ENCODE data around the gene ASCL4.
"Not testable (repeated sequence)": the region's sequence is repeated elsewhere in the genome, so short reads cannot be mapped to it uniquely, and the experiment has no call there.

ASCL4 gene

GRCh38 chr12:107774349-107775029 lies at the start of gene ASCL4:
Gene ASCL4 (plus strand): TSS chr12:107774704. CDS start chr12:107775219, 515 bp downstream.
- DNase-seq: no peak

- not testable (repeated sequence) for DNase-seq
Observed at GRCh38 chr12:107727327-107727726, 47.2 kb upstream of the ASCL4 start.

GRCh38 chr12:107727742-107728141 lies 46.8 kb upstream of the ASCL4 start:
- DNase-seq: not testable (repeated sequence)

GRCh38 chr12:107730618-107731341 lies 43.7 kb upstream of the ASCL4 start:
- DNase-seq: no peak

GRCh38 chr12:107731366-107731765 lies 43.1 kb upstream of the ASCL4 start:
- no peak for DNase-seq

- DNase-seq: no peak
Observed at GRCh38 chr12:107732365-107732764, 42.1 kb upstream of the ASCL4 start.

- DNase-seq: no peak
Observed at GRCh38 chr12:107734139-107734538, 40.4 kb upstream of the ASCL4 start.

GRCh38 chr12:107735763-107736162 lies 38.7 kb upstream of the ASCL4 start:
- no peak for DNase-seq

- no peak for DNase-seq
Observed at GRCh38 chr12:107736914-107737313, 37.6 kb upstream of the ASCL4 start.

- no peak for DNase-seq
Observed at GRCh38 chr12:107748472-107748871, 26.0 kb upstream of the ASCL4 start.

- DNase-seq: no peak
Observed at GRCh38 chr12:107749083-107749482, 25.4 kb upstream of the ASCL4 start.

GRCh38 chr12:107759410-107759809 lies 15.1 kb upstream of the ASCL4 start:
- DNase-seq: no peak

GRCh38 chr12:107760207-107760808 lies 14.2 kb upstream of the ASCL4 start:
- no peak for DNase-seq

GRCh38 chr12:107760809-107761501 lies 13.5 kb upstream of the ASCL4 start, which contains the start of gene PRDM4:
Gene PRDM4 (minus strand): TSS chr12:107761137. CDS start chr12:107760515, 622 bp downstream.
- peak; percentile 52 for DNase-seq

GRCh38 chr12:107761502-107761904 lies 13.0 kb upstream of the ASCL4 start:
- no peak for DNase-seq

GRCh38 chr12:107762874-107763273 lies 11.6 kb upstream of the ASCL4 start:
- DNase-seq: no peak

- DNase-seq: no peak
Observed at GRCh38 chr12:107764626-107765025, 9.9 kb upstream of the ASCL4 start.

GRCh38 chr12:107765316-107765715 lies 9.2 kb upstream of the ASCL4 start:
- DNase-seq: no peak

- DNase-seq: no peak
Observed at GRCh38 chr12:107767466-107767865, 7.0 kb upstream of the ASCL4 start.

GRCh38 chr12:107775093-107775721 lies 703 bp downstream of the ASCL4 start:
- no peak for DNase-seq

GRCh38 chr12:107776171-107776570 lies 1.7 kb downstream of the ASCL4 start:
- no peak for DNase-seq

GRCh38 chr12:107778383-107779025 lies 4.0 kb downstream of the ASCL4 start:
- DNase-seq: no peak
